Hepatocyte (in vitro differentiated cells): Measurements from ENCODE around the gene SPAG16.

Source experiments
- EZH2 ChIP-seq: fragments of 200-600 bp; sonication (generic); IDR thresholded peaks from 2 replicates; pipeline ENCODE4 v1.6.1; 2016; ENCODE audit warnings: antibody characterized with exemption, mild to moderate bottlenecking, borderline replicate concordance
- EZH2phosphoT487 ChIP-seq: fragments of 200-600 bp; sonication (generic); IDR thresholded peaks from one replicate; pipeline ENCODE4 v1.6.1; 2018; ENCODE audit warnings: antibody characterized with exemption, mild to moderate bottlenecking, low read depth, moderate library complexity; ENCODE audit not compliant: unreplicated experiment, severe bottlenecking
- TF ChIP-seq, protein P1 (sequence below): fragments of 200-600 bp; sonication (generic); IDR thresholded peaks from 2 replicates; pipeline ENCODE4 v1.5.1; 2016; ENCODE audit warnings: antibody characterized with exemption, mild to moderate bottlenecking; ENCODE audit not compliant: poor library complexity

- TF ChIP-seq, protein P1, sequence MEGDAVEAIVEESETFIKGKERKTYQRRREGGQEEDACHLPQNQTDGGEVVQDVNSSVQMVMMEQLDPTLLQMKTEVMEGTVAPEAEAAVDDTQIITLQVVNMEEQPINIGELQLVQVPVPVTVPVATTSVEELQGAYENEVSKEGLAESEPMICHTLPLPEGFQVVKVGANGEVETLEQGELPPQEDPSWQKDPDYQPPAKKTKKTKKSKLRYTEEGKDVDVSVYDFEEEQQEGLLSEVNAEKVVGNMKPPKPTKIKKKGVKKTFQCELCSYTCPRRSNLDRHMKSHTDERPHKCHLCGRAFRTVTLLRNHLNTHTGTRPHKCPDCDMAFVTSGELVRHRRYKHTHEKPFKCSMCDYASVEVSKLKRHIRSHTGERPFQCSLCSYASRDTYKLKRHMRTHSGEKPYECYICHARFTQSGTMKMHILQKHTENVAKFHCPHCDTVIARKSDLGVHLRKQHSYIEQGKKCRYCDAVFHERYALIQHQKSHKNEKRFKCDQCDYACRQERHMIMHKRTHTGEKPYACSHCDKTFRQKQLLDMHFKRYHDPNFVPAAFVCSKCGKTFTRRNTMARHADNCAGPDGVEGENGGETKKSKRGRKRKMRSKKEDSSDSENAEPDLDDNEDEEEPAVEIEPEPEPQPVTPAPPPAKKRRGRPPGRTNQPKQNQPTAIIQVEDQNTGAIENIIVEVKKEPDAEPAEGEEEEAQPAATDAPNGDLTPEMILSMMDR, result no peak
- TF ChIP-seq EZH2 (no peak), EZH2phosphoT487 (no peak)
Observed at GRCh38 chr2:214367171-214367570, 1082.9 kb downstream of the SPAG16 start.
